Pulmonary artery endothelial cell (primary cell): ENCODE measurements around the gene PTMS. TPM values are rescaled to one million over a fixed set of nuclear protein-coding genes. Genes with fewer than 3 reads are reported as not detected.

Experiments used
- DNase-seq: peaks from one replicate; pipeline ENCODE4 v3.0.0-alpha.2; 2011; ENCODE audit warnings: low read depth, low spot score
- total RNA-seq: library from RNA; depleted of rRNA; stranded (reverse); fragments of >200 nt; gene quantifications from 2 replicates; pipeline ENCODE4 v1.2.3, GENCODE V29; 2014

PTMS gene
- total RNA-seq, 1 donor from 2014 or later: 45.2 TPM

DNA sequence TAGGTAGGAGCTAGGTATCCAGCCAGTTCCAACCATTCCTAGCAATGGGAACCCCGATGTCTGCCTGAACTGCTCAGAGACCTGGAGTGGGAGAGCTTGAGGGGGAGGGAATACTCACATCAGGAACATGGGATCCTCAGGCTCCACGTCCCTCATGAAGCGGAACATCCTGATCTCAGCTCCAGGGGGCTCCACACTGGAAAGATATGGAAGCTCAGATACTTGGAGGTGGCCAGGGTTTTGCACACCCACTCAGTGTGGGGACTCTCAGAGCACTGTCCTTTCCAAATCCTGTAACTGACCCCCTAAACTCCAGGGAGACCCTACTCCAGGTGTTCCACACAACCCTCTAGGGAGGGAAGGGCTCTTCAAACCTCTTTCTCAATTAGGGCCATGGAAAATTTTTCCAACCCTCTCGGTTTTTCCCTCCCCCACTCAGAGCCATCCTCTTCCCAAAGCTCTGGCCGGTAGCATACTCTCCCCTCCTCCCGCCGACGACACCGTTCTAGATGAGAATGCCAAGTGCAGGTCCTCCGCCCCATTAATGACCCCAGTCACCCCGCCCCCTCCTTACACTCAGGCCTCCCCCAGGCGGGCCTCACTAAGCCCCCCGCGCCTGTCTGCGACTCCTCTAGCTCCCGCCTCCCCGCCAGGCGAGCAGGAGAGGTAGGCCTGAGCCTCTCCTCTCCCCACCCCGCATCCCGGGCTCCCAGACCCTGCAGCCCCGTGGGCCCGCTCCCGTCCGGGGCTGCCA, 13.8 kb upstream of the PTMS start:
- DNase-seq: no peak

DNA sequence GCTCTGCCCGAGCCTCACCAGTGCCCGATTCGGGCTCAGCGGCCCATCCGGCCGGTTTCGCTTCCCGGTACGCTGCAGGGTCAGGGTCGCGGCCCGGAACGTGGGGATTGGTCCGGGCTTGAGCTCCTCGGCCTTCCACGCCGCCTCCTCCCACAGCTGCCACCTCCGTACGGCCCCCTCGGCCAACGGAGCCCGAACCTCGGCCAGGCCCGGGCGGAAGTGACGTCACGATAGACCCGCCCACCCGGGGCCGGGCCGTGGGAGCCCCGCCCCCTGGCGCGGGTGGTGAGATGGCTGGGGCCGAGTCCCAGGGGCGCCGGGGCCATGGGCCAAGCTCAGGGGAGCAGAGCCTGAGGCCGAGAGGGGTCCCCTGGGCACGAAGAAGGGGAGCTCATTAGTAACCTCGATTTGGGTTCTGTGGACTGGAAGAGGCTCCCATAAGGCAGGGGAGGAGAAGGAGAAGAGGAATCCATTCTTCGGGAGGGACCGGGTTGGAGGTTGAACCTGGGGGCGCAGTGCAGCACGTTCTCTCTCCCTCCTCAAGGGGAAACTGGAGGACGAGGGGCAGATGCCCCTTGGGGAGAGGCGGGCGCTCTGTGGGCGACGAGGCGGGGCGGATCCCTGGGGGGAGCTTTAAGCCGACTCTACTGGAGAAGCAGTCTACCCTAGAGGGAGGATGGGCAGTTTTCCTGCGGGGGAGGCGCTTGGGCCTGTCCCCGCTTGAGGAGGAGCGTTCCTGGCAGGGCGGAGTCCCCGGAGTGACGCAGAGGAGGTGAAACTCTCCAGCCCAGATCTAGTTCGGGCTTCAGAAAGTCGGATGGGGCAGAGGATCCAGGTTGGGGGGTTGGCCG, 13.0 kb upstream of the PTMS start, which contains the start of gene MLF2:
Gene MLF2 (minus strand): TSS at position 221 of the 851 bp plus-strand sequence. CDS start 807 bp downstream, outside the sequence.
- DNase-seq: peak; percentile 96

DNA sequence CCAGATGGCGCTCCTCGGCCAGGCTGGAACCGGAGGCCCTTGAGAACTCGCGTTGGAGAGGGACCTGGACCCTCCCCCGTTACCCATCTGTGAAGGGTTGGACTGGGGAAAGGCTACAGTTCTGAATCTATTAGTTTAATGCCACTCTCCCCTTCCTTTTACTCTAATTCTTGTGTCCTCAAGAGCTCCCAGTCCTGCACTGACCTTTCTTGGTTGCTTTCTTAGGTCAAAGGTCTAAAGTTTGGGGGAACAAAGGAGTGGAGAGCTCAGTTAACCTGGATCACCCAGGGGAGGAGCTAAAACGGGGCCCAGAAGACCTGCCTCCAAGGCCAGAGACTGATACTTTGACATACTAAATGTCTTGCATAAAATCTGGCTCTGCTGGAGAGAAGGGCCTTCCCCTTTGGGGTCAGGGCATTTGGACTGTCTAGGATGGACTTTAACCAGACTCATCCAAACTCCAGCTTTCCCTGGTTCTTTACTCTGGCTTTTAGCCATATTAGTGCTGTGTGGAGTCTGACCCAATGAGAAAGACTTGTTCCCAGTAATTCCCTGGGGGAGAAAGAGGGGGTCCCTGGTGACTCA, 12.3 kb upstream of the PTMS start:
- DNase-seq: no peak

DNA sequence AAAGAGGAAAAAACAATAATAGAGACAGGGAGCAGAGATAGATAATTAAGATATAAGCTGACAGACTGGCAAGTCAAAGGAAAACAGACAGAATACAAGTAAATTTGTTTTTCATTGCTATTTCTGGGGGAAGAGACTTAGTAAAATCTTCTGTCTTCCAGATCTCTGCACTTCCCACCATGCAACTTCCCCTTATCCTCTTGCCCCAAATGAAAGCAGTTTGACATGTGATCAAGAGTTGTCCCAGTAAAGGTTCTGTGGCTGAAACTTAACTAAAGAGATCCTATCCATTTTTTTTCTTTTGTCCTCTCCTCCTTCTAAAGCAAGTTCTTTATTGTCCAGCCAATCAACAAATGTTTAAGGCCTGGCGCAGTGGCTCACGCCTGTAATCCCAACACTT, 11.8 kb upstream of the PTMS start:
- no peak for DNase-seq

DNA sequence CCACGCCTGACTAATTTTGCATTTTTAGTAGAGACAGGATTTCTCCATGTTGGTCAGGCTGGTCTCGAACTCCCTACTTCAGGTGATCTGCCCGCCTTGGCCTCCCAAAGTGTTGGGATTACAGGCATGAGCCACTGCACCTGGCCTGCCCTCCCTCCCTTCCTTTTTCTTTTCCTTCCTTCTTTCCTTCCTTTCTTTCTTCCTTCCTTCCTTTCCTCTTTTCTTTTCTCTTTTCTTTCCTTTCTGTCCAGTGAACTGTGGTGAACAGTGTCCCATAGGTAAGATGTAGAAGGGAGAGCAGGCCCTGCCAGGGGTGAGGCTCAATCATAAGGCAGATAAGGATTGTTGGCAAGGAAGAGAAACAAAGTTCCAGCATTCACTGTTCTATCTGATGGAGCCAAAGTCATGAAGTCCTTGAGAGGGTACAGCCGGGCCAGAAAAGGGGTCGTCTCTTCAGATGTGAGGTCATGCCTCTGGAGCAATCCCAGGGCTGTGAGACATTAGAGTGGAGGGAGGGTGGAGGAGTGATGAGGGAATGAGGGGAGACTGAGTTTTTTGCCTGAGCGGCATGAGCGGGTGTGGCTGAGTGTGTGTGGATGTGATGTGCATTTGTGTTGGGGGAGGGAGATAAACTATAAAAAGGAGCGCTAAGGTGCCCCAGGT, 9.0 kb upstream of the PTMS start:
- DNase-seq: no peak

DNA sequence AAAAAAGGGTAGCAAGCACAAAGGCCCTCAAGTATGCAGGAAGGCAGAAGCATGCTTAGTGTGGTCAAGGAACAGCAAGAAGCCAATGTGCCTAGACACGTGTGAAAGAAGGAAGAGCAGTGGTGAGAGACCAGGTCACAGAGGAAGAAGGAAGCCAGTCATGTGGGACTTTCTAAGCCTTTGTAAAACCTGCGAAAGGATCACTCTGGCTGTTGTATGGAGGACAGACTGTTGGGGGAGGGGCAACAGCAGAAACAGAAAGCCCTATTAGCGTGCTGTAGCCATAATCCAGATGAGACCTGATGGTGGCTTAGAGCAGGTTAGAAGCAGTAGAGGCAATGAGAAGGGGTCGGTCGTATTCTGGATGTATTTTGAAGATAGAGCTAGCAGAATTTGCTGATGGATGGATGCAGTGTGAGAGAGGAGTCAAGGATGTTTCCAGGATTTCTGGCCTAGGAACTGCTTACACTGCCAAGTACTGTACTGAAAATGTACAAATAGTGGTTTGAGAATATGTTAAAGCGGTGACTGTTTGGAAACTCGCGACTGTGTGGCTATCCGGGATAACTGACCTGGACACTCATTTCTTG, 7.6 kb upstream of the PTMS start:
- no peak for DNase-seq

DNA sequence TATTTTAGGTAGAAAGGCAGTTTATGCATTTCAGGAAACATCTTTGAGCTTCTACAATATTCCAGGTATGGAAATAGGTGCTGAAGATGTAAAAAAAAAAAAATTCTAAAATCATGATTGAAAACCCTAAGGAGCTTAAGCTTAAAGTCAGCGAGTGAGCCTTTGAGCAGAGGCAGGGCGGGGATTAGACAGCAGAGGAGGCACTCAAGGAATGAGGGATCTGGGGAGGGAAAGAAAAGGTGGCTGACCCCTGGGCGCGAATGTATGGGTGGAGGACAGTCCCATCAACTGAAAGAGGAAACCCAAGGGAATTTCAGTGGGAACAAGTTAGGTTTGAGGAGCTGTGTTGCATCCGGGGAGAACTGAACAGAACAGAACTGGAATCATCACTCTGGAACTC, 6.4 kb upstream of the PTMS start:
- DNase-seq: no peak

DNA sequence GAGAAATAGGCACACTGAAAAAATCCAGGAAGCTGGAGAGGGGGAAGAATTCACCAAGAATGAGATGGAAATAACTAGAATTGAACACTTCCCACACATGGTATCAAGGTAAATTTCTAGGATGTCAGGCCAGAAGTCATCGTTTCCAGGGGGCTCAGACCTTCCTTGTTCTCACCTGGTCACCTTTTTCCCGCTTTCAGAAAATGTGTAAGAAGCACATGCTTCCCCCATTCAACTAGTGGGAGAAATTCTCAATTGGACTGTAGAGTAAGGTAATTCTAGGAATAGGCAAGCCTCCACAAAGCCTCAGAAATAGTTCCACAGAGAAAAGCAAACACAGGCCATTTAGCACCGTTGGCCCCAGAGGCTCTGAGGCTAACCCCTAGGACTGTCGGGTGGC, 2.8 kb upstream of the PTMS start:
- DNase-seq: no peak

DNA sequence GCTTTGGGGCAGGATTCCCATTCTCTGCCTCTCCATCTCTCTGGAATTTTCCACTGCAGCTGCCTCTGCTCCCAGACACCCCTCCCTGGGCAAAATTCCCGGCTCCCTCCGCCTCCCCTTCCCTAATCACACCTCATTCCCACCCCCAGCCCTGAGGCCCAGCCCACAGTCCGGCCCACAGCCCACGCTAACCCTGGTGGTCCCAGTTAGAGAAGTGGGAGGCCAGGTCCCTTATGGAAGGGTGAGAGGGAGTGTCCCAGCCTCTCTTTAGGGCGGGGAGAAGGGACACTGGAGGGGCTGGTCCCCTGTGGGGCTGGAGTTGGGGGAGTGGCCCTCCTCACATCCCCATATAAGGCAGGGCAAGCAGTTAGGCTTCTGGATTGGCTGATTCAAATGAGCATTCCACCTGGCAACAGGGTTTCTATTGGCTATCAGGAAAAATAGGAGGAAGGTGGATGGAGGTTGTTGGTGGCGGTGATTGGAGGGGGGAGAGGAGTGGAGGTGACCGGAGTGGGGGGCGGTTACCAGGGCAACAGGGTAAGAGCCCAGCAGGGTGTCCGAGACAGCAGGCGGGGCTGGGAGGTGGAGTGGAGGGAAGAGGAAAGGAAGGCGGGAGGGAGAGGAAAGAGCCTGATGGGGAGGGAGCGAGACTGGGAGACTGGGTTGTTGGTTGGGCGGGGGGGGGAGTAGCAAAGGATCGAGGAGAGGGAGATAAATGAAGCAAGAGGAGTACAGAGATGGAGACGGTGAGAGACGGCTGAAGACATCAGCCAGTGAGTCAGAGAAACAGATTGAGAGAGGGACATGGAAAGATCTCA, 1.9 kb upstream of the PTMS start:
- DNase-seq: peak; percentile 98

DNA sequence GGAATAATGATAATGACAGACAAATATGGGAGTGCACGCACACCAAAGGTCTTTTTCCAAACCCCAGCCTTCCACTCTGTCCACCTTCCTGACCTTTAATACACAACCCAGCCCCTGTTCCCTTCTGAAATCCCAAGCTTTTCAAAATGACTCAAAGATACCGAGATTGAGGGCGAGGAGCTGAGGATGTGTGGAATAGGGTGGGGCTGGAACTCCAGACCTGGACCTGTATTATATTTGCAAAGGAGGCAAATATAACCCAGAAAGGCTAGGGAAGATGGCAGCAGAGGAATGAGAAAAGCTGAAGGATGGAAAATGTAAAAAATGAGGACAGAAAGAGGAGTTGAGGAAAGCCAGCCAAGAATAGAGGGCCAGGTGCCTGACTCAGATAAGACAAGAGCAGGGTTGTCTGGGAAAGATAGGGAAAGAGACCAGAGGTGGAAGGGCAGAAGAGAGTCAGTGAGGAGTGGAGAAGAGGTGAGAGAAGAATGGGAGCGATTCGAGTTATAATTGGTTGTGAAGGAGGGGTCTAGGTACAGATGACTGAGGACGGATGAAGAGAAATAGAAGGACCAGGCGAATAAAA, 1.0 kb upstream of the PTMS start:
- no peak for DNase-seq

DNA sequence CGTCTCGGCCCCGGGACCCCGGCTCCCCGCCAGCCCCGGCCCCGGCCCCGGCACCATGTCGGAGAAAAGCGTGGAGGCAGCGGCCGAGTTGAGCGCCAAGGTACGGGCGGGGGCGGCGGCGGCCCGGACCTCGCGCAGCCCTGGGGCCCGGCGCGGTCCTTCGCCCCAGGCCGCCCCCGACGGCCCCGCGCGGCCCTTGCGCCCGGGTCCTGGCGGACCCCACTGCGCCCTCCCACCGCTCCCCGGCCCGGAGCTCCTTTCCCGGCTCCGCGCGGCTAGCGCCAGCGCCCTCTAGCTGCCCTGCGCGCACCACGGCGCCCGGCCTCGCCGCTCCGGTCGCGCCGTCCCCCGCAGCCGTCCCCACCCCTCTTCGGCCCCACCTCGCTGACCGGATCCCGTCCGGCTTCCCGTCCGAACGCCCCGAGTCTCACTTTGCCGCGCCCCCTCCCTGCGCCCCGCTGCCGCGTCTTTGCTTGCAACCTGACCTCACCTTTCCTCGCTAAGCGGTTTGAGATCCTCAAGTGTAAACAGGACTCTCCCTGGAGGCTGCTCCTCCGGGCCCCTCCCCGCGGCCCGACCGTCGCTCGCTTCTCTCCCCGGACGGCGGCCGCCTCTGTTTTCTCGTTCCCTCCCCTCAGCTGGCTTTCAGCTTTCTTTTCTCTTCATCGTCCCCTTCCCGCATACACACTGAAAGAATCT, 637 bp downstream of the PTMS start:
- no peak for DNase-seq

DNA sequence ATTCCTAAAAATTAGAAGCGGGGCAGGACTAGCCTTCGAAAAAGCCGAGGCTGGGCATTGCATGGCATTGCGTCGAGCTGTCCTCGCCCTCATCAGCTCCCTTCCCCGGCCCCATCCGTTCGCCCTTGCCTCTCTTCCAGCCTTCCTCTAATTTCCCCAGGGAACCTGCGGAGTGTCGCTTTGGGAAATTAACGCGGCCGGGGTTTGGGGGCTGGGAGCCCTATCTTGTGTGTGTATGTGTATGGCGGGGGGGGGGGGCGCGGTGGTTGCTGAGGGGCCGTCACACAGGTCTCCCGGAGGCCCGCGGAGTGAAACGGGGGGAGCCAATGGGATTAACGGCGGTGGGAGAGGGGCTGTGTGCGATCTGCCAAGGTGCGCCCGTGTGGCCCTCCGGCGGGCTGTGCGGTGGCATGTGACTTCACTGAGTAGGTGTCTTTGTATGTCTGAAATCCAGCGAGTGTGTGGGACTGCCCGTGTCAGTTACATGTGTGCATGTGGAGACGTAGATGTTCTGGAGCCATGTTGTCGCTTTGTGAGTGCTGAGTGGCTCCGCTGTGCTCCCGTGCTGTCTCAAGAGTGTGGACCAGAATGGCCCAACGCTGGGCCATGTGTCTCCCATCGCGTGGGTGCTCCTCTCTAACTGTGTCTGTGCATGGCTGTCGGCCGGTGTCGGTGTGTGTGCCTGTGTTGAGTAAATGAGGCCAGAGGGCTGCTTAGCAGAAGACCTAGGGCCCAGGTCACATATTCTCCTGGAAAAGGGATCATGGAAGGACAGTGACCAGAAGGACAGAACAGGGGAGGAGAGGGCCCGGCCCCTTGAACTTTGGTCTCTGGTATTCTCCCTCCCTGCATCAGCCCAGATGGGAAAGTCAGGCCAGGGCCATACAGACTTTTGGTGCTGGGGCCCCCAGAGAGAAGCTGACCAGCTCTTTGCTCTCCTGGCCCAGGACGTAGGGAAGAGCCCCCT, 1.5 kb downstream of the PTMS start:
- no peak for DNase-seq

DNA sequence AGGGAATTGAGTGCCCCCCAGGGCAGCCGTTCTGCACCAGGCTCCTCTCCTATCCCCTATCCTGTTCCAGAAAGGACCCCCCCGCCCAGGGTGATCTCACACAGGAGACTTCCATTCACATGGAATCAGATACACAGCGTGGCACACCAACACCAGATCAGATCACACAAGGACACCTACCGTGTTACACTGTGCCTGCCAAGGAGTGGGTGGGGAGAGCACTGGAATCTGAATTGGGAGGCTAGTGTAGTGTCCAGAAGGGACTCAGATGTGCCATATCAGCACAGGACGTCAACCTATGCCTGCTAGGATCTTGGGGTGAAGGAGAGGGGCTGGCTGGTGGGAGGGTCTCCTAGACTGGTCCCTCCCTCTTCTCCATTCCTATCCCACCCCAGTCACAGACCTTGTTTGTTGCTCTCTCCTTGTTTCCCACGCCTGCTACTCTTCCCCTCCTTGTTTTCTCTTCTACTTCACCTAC, 2.3 kb downstream of the PTMS start:
- DNase-seq: no peak

DNA sequence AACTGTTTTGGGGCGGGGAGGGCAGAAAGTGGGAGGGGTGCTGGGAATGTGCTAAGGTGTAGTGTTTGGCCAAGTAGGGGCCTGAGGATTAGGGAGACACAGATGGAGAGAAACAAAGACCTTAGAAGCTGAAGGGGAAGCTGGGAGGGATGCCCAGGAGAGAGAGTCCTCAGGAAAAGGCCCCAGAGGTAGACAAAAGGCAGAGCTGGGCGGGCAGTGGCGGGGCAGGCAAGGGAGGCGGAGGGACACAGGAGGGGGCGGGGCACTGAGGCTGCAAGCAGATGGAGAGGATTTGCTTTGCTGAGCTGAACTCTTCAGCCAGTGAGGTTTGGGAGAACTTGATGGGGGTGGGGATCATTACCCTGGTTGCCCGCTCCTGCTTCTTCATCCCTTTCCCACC, 2.8 kb downstream of the PTMS start:
- no peak for DNase-seq

DNA sequence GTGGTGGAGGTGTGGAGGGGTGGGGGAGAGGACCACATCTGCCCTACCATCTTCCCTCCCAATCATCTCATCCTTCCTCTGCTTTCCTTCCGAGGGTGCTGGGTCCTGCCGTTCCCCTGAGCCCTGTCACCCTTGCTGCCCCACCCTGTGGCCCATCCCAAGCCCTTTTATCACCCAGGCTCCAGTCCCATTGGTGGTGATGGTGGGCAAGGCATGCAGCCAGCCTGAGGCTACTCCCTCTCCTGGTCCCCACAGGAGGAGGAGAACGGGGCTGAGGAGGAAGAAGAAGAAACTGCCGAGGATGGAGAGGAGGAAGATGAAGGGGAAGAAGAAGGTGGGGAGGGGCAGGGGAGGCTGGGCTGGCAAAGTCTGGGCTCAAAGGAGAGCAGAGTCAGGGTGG, 3.5 kb downstream of the PTMS start:
- DNase-seq: no peak

DNA sequence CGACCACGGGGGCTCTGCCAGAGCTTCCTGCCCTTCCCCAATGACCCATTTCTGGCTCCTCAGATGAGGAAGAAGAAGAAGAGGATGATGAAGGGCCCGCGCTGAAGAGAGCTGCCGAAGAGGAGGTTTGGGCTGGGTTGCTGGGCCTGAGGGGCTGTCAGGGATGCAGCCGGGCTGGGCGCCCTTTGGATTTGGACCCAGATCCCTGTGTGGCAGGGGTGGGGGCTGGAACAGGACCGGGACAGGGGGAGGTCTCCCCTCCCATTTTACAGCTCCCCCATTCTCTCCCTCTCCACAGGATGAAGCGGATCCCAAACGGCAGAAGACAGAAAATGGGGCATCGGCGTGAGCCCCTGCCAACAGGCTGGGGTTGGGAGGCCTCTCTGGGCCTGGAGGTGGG, 3.9 kb downstream of the PTMS start:
- DNase-seq: no peak

DNA sequence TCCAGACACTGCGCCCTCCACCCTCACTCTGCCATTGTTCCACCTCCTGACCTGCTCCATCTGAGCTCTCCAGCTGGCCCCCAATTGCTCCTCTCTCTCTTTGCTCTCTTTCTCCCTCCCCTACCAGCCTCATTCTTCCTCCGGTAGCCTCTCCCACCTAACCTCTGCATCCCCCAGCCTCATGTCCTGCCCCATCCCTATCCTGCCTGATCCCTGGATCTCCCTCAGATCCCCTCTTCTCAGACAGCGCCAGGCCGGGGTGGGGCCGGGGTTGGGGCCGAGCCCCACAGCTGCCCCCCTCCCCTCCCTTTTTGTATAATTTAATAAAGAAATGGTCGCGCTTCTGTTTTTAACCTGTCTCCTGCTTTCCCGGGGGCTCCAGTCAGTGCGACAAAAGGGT, 4.4 kb downstream of the PTMS start:
- DNase-seq: no peak

DNA sequence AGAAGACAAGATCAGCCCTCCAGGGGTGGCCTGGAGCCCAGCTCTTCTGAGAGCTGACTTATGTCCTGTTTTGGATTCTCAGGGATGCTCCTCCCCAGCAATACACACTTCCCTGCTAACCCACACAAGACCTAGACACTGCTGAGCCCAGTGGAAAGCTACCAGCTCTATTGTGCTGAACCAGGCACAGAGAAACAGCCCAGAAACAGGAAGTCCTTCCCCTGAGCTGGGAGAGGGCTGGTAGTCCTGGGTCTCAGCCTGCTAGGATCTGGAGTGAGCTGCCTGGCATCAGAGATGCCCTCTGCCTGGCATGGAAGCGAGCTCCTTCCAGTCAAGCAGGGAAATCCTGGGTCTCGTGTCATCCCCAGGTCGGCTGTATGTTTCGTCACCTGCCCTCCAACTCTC, 4.9 kb downstream of the PTMS start:
- DNase-seq: no peak
